Suprapubic skin (tissue), 4 donors: ENCODE results near the gene MFAP4. TPM values are rescaled to one million over a fixed set of nuclear protein-coding genes. Genes with fewer than 3 reads are reported as not detected.

Experiments
- DNase-seq, 2 donors: peaks; one replicate each; pipeline ENCODE4 v3.0.0-alpha.2; 2019; ENCODE audit warnings: low spot score in 2 of 2
- H3K27ac ChIP-seq: fragments of 200-600 bp; sonication (generic); one replicate; pipeline ENCODE4 v1.5.1; 2019
- H3K27me3 ChIP-seq: fragments of 200-600 bp; sonication (generic); one replicate; pipeline ENCODE4 v1.5.1; 2019
- H3K36me3 ChIP-seq: fragments of 200-600 bp; sonication (generic); one replicate; pipeline ENCODE4 v1.5.1; 2019
- H3K4me1 ChIP-seq: fragments of 200-600 bp; sonication (generic); one replicate; pipeline ENCODE4 v1.5.1; 2019
- H3K4me3 ChIP-seq: fragments of 200-600 bp; sonication (generic); one replicate; pipeline ENCODE4 v1.5.1; 2019; ENCODE audit warnings: mild to moderate bottlenecking
- H3K9me3 ChIP-seq: fragments of 200-600 bp; sonication (generic); one replicate; pipeline ENCODE4 v1.5.1; 2019
- CTCF ChIP-seq, 2 donors: fragments of 200-600 bp in 1 of 2; fragments of 450-650 bp in 1 of 2; sonication (generic) in 1 of 2; IDR thresholded peaks; one replicate each; pipeline ENCODE4 v1.5.1; 2016 to 2019; ENCODE audit warnings: antibody characterized with exemption in 2 of 2, mild to moderate bottlenecking in 1 of 2, moderate library complexity in 1 of 2
- EP300 ChIP-seq: sonication (generic); formaldehyde crosslinking; IDR thresholded peaks from one replicate; pipeline ENCODE4 v1.6.1; 2017; ENCODE audit warnings: antibody characterized with exemption
- POLR2A ChIP-seq, 2 donors: fragments of 450-650 bp; IDR thresholded peaks; one replicate each; pipeline ENCODE4 v1.6.1; 2017; ENCODE audit warnings: antibody characterized with exemption in 2 of 2, mild to moderate bottlenecking in 2 of 2, moderate library complexity in 2 of 2
- POLR2AphosphoS5 ChIP-seq, 3 donors: sonication (generic); formaldehyde crosslinking; IDR thresholded peaks; one replicate each; pipeline ENCODE4 v1.6.1; 2017; ENCODE audit warnings: antibody characterized with exemption in 3 of 3
- WGBS: methylation state at CpG from one replicate; pipeline ENCODE4 v1.1.5; 2018; 5-methylcytosine and 5-hydroxymethylcytosine counted together
- total RNA-seq, 4 donors: library from RNA; depleted of rRNA; stranded (reverse); fragments of >200 nt; gene quantifications; one replicate each; pipeline ENCODE4 v1.1.0, GENCODE V29; 2016

MFAP4 gene
- total RNA-seq, 4 donors from 2014 or later = 14.9 to 27.8 (median 24.9) TPM

GRCh38 chr17:19380481-19381301 is 6.3 kb downstream of the MFAP4 start:
- peak in 1 of 2 donors; percentile 65 for DNase-seq
- Histone ChIP-seq H3K4me3 (no peak overlapping the region), H3K27ac (no peak overlapping the region), H3K4me1 (peaks cover 61% of the 10 kb centered on the region), H3K9me3 (no peaks in the 10 kb centered on the region), H3K27me3 (no peaks in the 10 kb centered on the region), H3K36me3 (peaks cover 42% of the 10 kb centered on the region)
- 92% methylated on average over 29 of the region's 29 CpGs for WGBS
- TF ChIP-seq POLR2AphosphoS5 (IDR thresholded peaks at IDR 0.05) (no peak), EP300 (no peak), POLR2A (IDR thresholded peaks at IDR 0.05) (no peak), CTCF (IDR thresholded peaks at IDR 0.05) (no peak)

GRCh38 chr17:19379361-19380065 is 7.5 kb downstream of the MFAP4 start:
- Histone ChIP-seq H3K4me1 (peaks cover 49% of the 10 kb centered on the region), H3K9me3 (no peaks in the 10 kb centered on the region), H3K27ac (peak overlapping the region; percentile 95), H3K4me3 (peak overlapping the region; percentile 92), H3K36me3 (peaks cover 42% of the 10 kb centered on the region), H3K27me3 (no peaks in the 10 kb centered on the region)
- 79% methylated on average over 13 of the region's 13 CpGs for WGBS
- peak in 1 of 2 donors; percentile 55 for DNase-seq
- TF ChIP-seq POLR2A (IDR thresholded peaks at IDR 0.05) (no peak), EP300 (no peak), CTCF (IDR thresholded peaks at IDR 0.05) (no peak), POLR2AphosphoS5 (IDR thresholded peaks at IDR 0.05) (no peak)

GRCh38 chr17:19378416-19379360 is 8.3 kb downstream of the MFAP4 start, which contains the start of gene MAPK7:
Gene MAPK7, plus strand, starts transcription at chr17:19378498. Its CDS starts 403 bp downstream, at chr17:19378901.
- Histone ChIP-seq H3K27me3 (no peaks in the 10 kb centered on the region), H3K27ac (peak within 1 kb of the TSS; percentile 95), H3K4me3 (peak within 1 kb of the TSS; percentile 92), H3K9me3 (no peaks in the 10 kb centered on the region), H3K4me1 (peaks cover 41% of the 10 kb centered on the region), H3K36me3 (peaks cover 42% of the 10 kb centered on the region)
- 9% methylated on average over 27 of the region's 69 CpGs for WGBS
- DNase-seq = no peak
- TF ChIP-seq EP300 (no peak), POLR2AphosphoS5 (IDR thresholded peaks at IDR 0.05) (no peak), CTCF (IDR thresholded peaks at IDR 0.05) (no peak), POLR2A (IDR thresholded peaks at IDR 0.05) (no peak)

- WGBS = under 1% methylated on average over 41 of the region's 67 CpGs
- H3K36me3 ChIP-seq = peaks cover 33% of the 10 kb centered on the region
- DNase-seq = peak; percentile 98 to 99
- TF ChIP-seq CTCF (IDR thresholded peaks at IDR 0.05) (no peak), POLR2A (IDR thresholded peaks at IDR 0.05) (peak in 1 of 2 donors; percentile 37), EP300 (no peak), POLR2AphosphoS5 (IDR thresholded peaks at IDR 0.05) (peak in 2 of 3 donors; percentile 39 to 66)
- H3K9me3 ChIP-seq = no peaks in the 10 kb centered on the region
- peak overlapping the region; percentile 92 for H3K4me3 ChIP-seq
- H3K4me1 ChIP-seq = peaks cover 35% of the 10 kb centered on the region
- H3K27me3 ChIP-seq = no peaks in the 10 kb centered on the region
- H3K27ac ChIP-seq = peak overlapping the region; percentile 95
These were observed 9.2 kb downstream of the MFAP4 start for GRCh38 chr17:19377602-19378415.
